GM10266 (cell line): ENCODE data around the gene RBM28.
A peak's percentile ranks its signal among the peaks of the same experiment; 100 is the strongest.

Source experiments
- DNase-seq: peaks from one replicate; pipeline ENCODE4 v3.0.0; 2012; ENCODE audit errors: extremely low spot score
- TF ChIP-seq, protein P1 (sequence below): IDR thresholded peaks from 2 replicates; pipeline ENCODE4 v1.5.1; 2012; ENCODE audit warnings: mild to moderate bottlenecking, low read depth; ENCODE audit not compliant: control insufficient read depth, insufficient read depth; ENCODE audit errors: missing control alignments

Gene RBM28

GRCh38 chr7:128388145-128388485 is 44.4 kb upstream of the RBM28 start:
- DNase-seq = no peak
- TF ChIP-seq, protein P1, sequence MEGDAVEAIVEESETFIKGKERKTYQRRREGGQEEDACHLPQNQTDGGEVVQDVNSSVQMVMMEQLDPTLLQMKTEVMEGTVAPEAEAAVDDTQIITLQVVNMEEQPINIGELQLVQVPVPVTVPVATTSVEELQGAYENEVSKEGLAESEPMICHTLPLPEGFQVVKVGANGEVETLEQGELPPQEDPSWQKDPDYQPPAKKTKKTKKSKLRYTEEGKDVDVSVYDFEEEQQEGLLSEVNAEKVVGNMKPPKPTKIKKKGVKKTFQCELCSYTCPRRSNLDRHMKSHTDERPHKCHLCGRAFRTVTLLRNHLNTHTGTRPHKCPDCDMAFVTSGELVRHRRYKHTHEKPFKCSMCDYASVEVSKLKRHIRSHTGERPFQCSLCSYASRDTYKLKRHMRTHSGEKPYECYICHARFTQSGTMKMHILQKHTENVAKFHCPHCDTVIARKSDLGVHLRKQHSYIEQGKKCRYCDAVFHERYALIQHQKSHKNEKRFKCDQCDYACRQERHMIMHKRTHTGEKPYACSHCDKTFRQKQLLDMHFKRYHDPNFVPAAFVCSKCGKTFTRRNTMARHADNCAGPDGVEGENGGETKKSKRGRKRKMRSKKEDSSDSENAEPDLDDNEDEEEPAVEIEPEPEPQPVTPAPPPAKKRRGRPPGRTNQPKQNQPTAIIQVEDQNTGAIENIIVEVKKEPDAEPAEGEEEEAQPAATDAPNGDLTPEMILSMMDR = no peak

DNA sequence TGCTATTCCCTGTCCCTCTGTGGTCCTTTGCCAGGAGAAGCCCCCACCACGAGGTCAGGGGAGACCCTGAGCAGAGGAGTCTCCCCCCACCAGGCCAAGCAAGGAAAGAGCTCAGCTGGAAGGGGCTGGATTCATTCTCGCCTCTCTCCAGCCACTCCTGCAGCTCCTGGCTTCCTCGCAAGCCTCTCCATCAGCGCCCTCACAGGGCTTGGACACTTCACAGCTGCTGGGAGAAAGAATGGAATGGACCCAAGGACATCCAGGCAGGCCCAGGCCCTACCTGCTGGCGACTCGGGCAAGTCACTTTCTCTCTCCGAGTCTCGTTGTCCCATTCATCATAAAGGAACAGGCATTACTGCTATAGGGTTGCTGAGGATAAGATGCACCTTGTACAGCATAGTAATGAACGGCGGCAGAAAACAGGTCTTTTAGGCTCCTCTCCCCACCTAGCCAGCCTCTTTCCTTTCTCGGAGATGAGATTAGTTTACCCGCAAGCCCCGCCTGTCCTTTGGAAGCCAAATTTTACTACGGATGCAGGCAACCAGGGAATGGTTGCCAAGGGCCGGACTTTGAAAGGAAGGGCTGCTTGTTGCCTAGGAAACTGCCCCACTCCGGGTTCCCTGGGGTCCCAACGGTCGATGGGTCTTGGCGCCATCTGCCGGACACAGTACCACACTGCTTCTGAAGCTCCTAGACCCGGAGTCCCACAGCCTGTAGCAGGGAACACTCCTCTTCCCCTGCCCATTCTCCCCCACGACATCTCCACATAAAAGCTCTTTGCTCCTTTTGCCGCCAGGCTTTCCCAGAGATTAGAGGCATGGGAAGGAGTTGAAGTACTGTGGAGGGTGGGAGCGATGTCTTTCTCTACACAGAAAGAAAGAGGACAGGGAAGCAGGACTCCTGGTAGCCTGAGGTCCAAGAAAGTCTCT is 43.8 kb upstream of the RBM28 start:
- peak; percentile 88 for DNase-seq
- TF ChIP-seq, protein P1 = peak; percentile 79

GRCh38 chr7:128385988-128386925 is 42.5 kb upstream of the RBM28 start:
- TF ChIP-seq, protein P1 = no peak
- DNase-seq = no peak

GRCh38 chr7:128384726-128385125 is 41.0 kb upstream of the RBM28 start:
- TF ChIP-seq, protein P1 = no peak
- DNase-seq = no peak

GRCh38 chr7:128383776-128384175 is 40.1 kb upstream of the RBM28 start:
- DNase-seq = no peak

GRCh38 chr7:128381161-128381821 is 37.6 kb upstream of the RBM28 start:
- TF ChIP-seq, protein P1 = peak; percentile 50

More at GRCh38 chr7:128383776-128384175, 40.1 kb upstream of the RBM28 start:
- TF ChIP-seq, protein P1 = no peak

More at GRCh38 chr7:128381161-128381821, 37.6 kb upstream of the RBM28 start:
- no peak for DNase-seq
